Measurements from ENCODE around the gene CDC25B. TPM values are rescaled to one million over a fixed set of nuclear protein-coding genes. Genes with fewer than 3 reads are reported as not detected.

CDC25B gene
- total and polyA plus RNA-seq, 10 of the 15 experiments (the other 5 are each of a cell fraction or from before 2014, with no cell fraction given), result 4.6 to 58.8 (median 24.6) TPM

- CTCF ChIA-PET, result interaction anchor here (1.4 kb wide), 1 partner anchor 15 kb away, joined by 4 read pairs; no protein-coding TSS in a partner anchor
- FAIRE-seq, result no peak
- TF ChIP-seq TCF7 (IDR thresholded peaks at IDR 0.05; ENCODE audit: borderline replicate concordance), result no peak
- no peak for TF ChIP-seq USF1 (IDR thresholded peaks at IDR 0.05; ENCODE audit: borderline replicate concordance, extremely low read length, insufficient read depth, low read depth, low read length)
- no peak for TF ChIP-seq CUX1 (IDR thresholded peaks at IDR 0.05; ENCODE audit: insufficient replicate concordance, low read depth, low read length)
- no peak for TF ChIP-seq PKNOX1 (IDR thresholded peaks at IDR 0.05)
- TF ChIP-seq MYB (IDR thresholded peaks at IDR 0.05; ENCODE audit: borderline replicate concordance, low read depth, low read length), result no peak
- TF ChIP-seq POLR2A (IDR thresholded peaks at IDR 0.05; ENCODE audit: low read depth, low read length), result peak; percentile 49; the same call in 1 of the 2 replicates
- no peak for TF ChIP-seq CTCF (IDR thresholded peaks at IDR 0.05 in 2 of 3, conservative IDR thresholded peaks at IDR 0.05 in 1 of 3; ENCODE audit: control insufficient read depth in 2 of 3, extremely low read depth in 1 of 3, insufficient read depth in 1 of 3, low read depth in 3 of 3, low read length in 3 of 3)
- Histone ChIP-seq H3K9ac (ENCODE audit: control insufficient read depth, insufficient read depth, low read length) (no peak overlapping the region), H3K4me1 (ENCODE audit: control insufficient read depth, insufficient read depth, low read length) (peaks cover 17% of the 10 kb centered on the region), H3K27ac (ENCODE audit: control insufficient read depth, insufficient read depth) (no peak overlapping the region), H3K36me3 (ENCODE audit: control insufficient read depth in 2 of 2, insufficient read depth in 2 of 2, low read length in 1 of 2) (no peaks in the 10 kb centered on the region), H3K79me2 (ENCODE audit: control insufficient read depth, insufficient read depth, low read length) (peaks cover 14% of the 10 kb centered on the region), H3K4me2 (ENCODE audit: control insufficient read depth, insufficient read depth) (no peak overlapping the region), H3K4me3 (no peak overlapping the region), H3K9me3 (replicated peaks; ENCODE audit: control insufficient read depth, insufficient read depth, low read length) (no peaks in the 10 kb centered on the region), H4K20me1 (ENCODE audit: control insufficient read depth, insufficient read depth) (no peaks in the 10 kb centered on the region), H2AFZ (ENCODE audit: control insufficient read depth, low read depth, low read length) (no peak overlapping the region), H3K27me3 (replicated peaks in 1 of 2; ENCODE audit: control insufficient read depth in 2 of 2, insufficient read depth in 2 of 2, low read length in 1 of 2) (peaks cover 2 to 3% of the 10 kb centered on the region in 2 experiments; a peak in 3 of 4 replicates)
- POLR2A ChIA-PET, result interaction anchor here (0.6 kb wide), 1 partner anchor 914 kb away, joined by 3 read pairs; no protein-coding TSS in a partner anchor
- intact Hi-C loops (cut with micrococcal nuclease; ENCODE audit: unreplicated experiment) (loop anchor here (5.0 to 10.0 kb wide), 2 partner anchors 66 to 231 kb away; partner anchors contain the start of gene RNF24), in situ Hi-C loops (cut with MboI) (loop anchor here (5.0 kb wide), 1 partner anchor 304 kb away; no protein-coding TSS in a partner anchor)
- SMC1A ChIA-PET (ENCODE audit: uncharacterized antibody, unreplicated experiment), result no interaction called here
- RAD21 ChIA-PET (ENCODE audit: unreplicated experiment), result no interaction called here
- no TSS peak for BruUV-seq (replicated peaks)
- no peak for DNase-seq (ENCODE audit: low read depth, low spot score)
- ATAC-seq, result no peak
- WGBS (ENCODE audit: insufficient coverage, insufficient replicate concordance, low lambda C conversion rate, missing lambda C conversion rate), result 69% methylated on average over 10 of the region's 10 CpGs
Measured at GRCh38 chr20:3783511-3784195, 12.5 kb upstream of the CDC25B start.

All from GM12878 (cell line).